Stimulated activated memory B cell treated with anti-CD40 and anti-IgM and Interleukin-4, amounts not matched to agents 10 μg/mL and 1 μg/mL and 100 μg/mL, for 72 hours (primary cell): ENCODE data around the gene TRIM64.
"Not testable (repeated sequence)": the region's sequence is repeated elsewhere in the genome, so short reads cannot be mapped to it uniquely, and the experiment has no call there.

ENCODE experiments used
- ATAC-seq: fragments of 150-1000 bp; cut with Tn5 transposase; 2 replicates; pipeline ENCODE4 v1.10.0; 2021
- H3K27ac Mint-ChIP-seq: one replicate; pipeline ENCODE4 v1.8.0; 2022; ENCODE audit warnings: mild to moderate bottlenecking, mixed read lengths
- H3K27me3 Mint-ChIP-seq: one replicate; pipeline ENCODE4 v1.8.0; 2022; ENCODE audit warnings: mixed read lengths
- H3K36me3 Mint-ChIP-seq: one replicate; pipeline ENCODE4 v1.8.0; 2022; ENCODE audit warnings: mixed read lengths
- H3K4me1 Mint-ChIP-seq: one replicate; pipeline ENCODE4 v1.8.0; 2022; ENCODE audit warnings: mixed read lengths
- H3K4me3 Mint-ChIP-seq: one replicate; pipeline ENCODE4 v1.8.0; 2022; ENCODE audit warnings: mild to moderate bottlenecking, moderate library complexity, mixed read lengths
- H3K9me3 Mint-ChIP-seq: one replicate; pipeline ENCODE4 v1.8.0; 2022; ENCODE audit warnings: mixed read lengths

The TRIM64 gene, protein sequence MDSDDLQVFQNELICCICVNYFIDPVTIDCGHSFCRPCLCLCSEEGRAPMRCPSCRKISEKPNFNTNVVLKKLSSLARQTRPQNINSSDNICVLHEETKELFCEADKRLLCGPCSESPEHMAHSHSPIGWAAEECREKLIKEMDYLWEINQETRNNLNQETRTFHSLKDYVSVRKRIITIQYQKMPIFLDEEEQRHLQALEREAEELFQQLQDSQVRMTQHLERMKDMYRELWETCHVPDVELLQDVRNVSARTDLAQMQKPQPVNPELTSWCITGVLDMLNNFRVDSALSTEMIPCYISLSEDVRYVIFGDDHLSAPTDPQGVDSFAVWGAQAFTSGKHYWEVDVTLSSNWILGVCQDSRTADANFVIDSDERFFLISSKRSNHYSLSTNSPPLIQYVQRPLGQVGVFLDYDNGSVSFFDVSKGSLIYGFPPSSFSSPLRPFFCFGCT

DNA sequence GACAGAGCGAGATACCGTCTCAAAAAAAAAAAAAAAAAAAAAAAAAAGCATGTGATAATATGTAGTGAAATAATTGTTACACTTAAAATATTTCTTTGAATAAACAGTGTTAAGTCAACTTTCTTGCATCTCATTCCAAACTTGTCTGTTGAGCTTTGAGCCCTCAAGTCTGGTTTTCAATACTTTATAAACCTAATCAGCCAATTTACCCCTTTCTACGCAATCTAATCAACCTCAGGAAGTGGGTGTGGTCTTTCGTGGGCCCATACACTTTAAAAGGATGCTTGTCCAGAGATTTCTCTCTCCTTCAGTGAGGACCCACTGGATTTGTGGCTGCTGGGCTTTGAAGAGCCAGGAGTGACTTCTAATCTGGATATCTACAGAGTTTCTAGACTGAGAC is at the start of gene TRIM64:
TRIM64 (plus strand) TSS at position 301 of the 400 bp plus-strand sequence. CDS start 2,467 bp downstream, outside the sequence.
- not testable (repeated sequence) for H3K9me3 Mint-ChIP-seq, H3K4me1 Mint-ChIP-seq, H3K27ac Mint-ChIP-seq, H3K36me3 Mint-ChIP-seq, ATAC-seq, H3K27me3 Mint-ChIP-seq, H3K4me3 Mint-ChIP-seq

DNA sequence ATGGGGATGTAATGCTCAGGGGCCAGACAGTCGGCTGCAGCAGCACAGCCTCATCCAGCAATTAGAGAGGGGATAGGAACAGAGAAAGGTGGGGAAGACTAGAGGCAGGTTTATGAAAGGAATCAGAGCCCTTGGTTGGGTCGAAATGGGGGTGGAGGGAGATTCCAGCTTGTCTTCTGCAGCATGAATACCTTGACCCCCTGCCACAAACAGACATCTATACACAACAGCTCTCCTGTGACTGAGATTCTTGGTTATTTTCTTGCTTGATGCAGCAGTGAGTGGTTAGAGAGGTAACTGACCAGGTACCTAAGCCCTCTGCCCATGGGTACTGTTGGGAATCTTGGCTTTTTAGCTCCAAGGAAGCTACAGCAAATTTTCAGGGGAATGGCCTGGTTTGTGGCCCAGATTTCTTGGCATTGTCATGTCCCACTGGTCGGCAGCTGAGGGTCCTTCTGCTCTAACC is 43.6 kb upstream of the TRIM64 start, which contains the start of gene TRIM49D1:
TRIM49D1 (minus strand) TSS at position 51 of the 466 bp plus-strand sequence. CDS start 4,535 bp downstream, outside the sequence.
- Mint-ChIP-seq H3K4me3 (no peak within 1 kb of the TSS), H3K36me3 (no peaks in the 10 kb centered on the region), H3K27ac (no peak within 1 kb of the TSS), H3K9me3 (no peaks in the 10 kb centered on the region), H3K27me3 (no peaks in the 10 kb centered on the region), H3K4me1 (no peaks in the 10 kb centered on the region)
- no peak for ATAC-seq

DNA sequence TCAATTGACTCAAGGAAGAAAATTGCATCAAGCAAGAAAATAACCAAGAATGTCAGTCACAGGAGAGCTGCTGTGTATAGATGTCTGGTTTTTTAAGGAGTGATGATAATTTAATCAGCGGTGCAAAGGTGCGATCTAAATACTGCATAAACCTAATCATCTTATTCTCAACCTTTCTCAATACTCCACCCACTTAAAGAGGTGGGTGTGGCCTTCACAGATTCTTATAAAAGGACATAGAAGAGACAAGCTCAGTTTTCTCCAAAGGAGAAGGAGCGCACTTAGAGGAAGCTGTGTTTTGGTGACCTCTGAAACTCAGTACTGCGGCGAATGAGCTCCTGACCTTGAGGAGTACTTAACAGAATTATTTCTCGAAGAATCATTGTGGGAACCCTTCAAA is 42.1 kb upstream of the TRIM64 start, which contains the start of gene TRIM49D2:
TRIM49D2 (plus strand) TSS at position 301 of the 400 bp plus-strand sequence. CDS start 2,698 bp downstream, outside the sequence.
- ATAC-seq, H3K4me1 Mint-ChIP-seq: not testable (repeated sequence)

DNA sequence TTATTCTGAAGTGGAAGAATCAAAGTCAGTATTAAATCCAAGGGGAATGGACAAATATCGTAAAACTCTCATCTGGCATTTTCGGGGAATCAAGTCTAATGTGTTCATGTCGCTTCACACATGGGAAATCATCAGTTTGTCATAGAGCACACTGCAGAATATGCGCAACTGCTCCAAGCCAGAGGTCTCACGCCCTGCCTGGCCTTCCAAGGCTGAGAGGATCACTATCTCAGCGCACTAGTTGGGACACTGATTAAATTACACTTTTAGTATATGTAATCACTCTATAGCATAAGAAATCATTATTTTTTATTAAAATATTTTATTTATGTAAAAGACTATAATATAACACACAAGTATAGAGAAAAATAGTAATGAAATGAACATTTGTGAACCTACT is 5.0 kb upstream of the TRIM64 start:
- ATAC-seq, H3K27ac Mint-ChIP-seq, H3K4me1 Mint-ChIP-seq: not testable (repeated sequence)

More for the DNA sequence above, 42.1 kb upstream of the TRIM64 start, which contains the start of gene TRIM49D2:
- H3K36me3 Mint-ChIP-seq, H3K27me3 Mint-ChIP-seq, H3K27ac Mint-ChIP-seq, H3K9me3 Mint-ChIP-seq, H3K4me3 Mint-ChIP-seq: not testable (repeated sequence)

More for the DNA sequence above, 5.0 kb upstream of the TRIM64 start:
- H3K4me3 Mint-ChIP-seq, H3K36me3 Mint-ChIP-seq, H3K9me3 Mint-ChIP-seq, H3K27me3 Mint-ChIP-seq: not testable (repeated sequence)
